Measurements from ENCODE around the gene ALPK1.
"Not testable (repeated sequence)": the region's sequence is repeated elsewhere in the genome, so short reads cannot be mapped to it uniquely, and the experiment has no call there.

The ALPK1 gene

GRCh38 chr4:112473985-112474384 is 176.8 kb downstream of the ALPK1 start:
- no peak for DNase-seq

- DNase-seq, result no peak
These were observed 188.8 kb downstream of the ALPK1 start for GRCh38 chr4:112485930-112486329.

- not testable (repeated sequence) for DNase-seq
These were observed 193.6 kb downstream of the ALPK1 start for GRCh38 chr4:112490808-112491207.
